K562 (cell line): ENCODE results near the gene MECP2. TPM values are rescaled to one million over a fixed set of nuclear protein-coding genes. Genes with fewer than 3 reads are reported as not detected.

ENCODE experiments used
- CEBPB ChIP-seq: fragments of 450-650 bp; IDR thresholded peaks from 2 replicates; pipeline ENCODE4 v1.6.1; 2016; ENCODE audit warnings: missing genetic modification characterization, missing compliant biosample characterization
- CHCHD3 ChIP-seq: fragments of 250-450 bp; sonication (Bioruptor Pico); IDR thresholded peaks from 2 replicates; pipeline ENCODE4 v2.1.2; 2022; ENCODE audit warnings: mild to moderate bottlenecking
- CHD4 ChIP-seq: fragments of 200-600 bp; sonication (generic); IDR thresholded peaks from 3 replicates; pipeline ENCODE4 v1.6.1; 2012; ENCODE audit warnings: low read depth, mild to moderate bottlenecking, mixed read lengths, low read length, inconsistent platforms; ENCODE audit not compliant: insufficient read depth, insufficient replicate concordance, poor library complexity, severe bottlenecking
- HSF4 ChIP-seq: fragments of 250-450 bp; sonication (Bioruptor Pico); IDR thresholded peaks from 2 replicates; pipeline ENCODE4 v2.1.2; 2022; ENCODE audit warnings: mild to moderate bottlenecking, moderate library complexity, borderline replicate concordance
- MTF1 ChIP-seq: fragments of 250-450 bp; sonication (Bioruptor Pico); IDR thresholded peaks from 2 replicates; pipeline ENCODE4 v1.9.0; 2021; ENCODE audit warnings: moderate library complexity, mild to moderate bottlenecking, inconsistent platforms, borderline replicate concordance
- ZNF584 ChIP-seq: fragments of 200-800 bp; sonication (Bioruptor generic); IDR thresholded peaks from 2 replicates; pipeline ENCODE4 v1.6.1; 2016; ENCODE audit warnings: low read depth, mild to moderate bottlenecking, missing genetic modification characterization, missing compliant biosample characterization
- ZNF75A ChIP-seq: fragments of 450-650 bp; formaldehyde crosslinking; IDR thresholded peaks from 2 replicates; pipeline ENCODE4 v1.4.0; 2020; ENCODE audit warnings: mild to moderate bottlenecking
- ZNF780A ChIP-seq: fragments of 250-450 bp; sonication (Bioruptor Pico); IDR thresholded peaks from 2 replicates; pipeline ENCODE4 v1.5.0; 2021; ENCODE audit warnings: mild to moderate bottlenecking
- polyA plus RNA-seq, 8 experiments: library from polyadenylated mRNA; depleted of rRNA in 4 of 8; stranded (reverse) in 5 of 8; unstranded in 3 of 8; fragments of >200 nt; fragmentation: Nextera tagmentation in 2 of 8; fragmentation: Illumina TruSeq in 1 of 8; extraction: Ambion mirVana in 2 of 8; extraction: Trizol in 1 of 8; gene quantifications; 2 replicates each; pipeline versions ENCODE4 v1.2.1 to v1.2.3, GENCODE V29; 2011 to 2014; ENCODE audit warnings: inconsistent platforms in 1 of 8, missing spikeins in 1 of 8
- total RNA-seq, 7 experiments: library from RNA; depleted of rRNA in 6 of 7; stranded (reverse); fragments of >200 nt in 6 of 7; fragmentation: Illumina TruSeq in 2 of 7; extraction: Trizol in 2 of 7; gene quantifications; 2 replicates each; pipeline versions ENCODE4 v1.2.1 to v1.2.3, GENCODE V29; 2011 to 2021; ENCODE audit warnings: low replicate concordance in 1 of 7
- TF ChIP-seq, protein P1 (sequence below), 2 experiments: fragments of 450-650 bp in 1 of 2; sonication (generic) in 1 of 2; formaldehyde crosslinking in 1 of 2; IDR thresholded peaks in 1 of 2; conservative IDR thresholded peaks in 1 of 2; 2 replicates each; pipeline versions ENCODE4 v1.6.1 to v1.8.1; 2016 to 2023; ENCODE audit warnings: mild to moderate bottlenecking in 2 of 2, moderate library complexity in 2 of 2, inconsistent platforms in 1 of 2, missing genetic modification reagents in 1 of 2
- TF ChIP-seq, protein P2 (sequence below): fragments of 250-450 bp; sonication (Bioruptor Pico); IDR thresholded peaks from 2 replicates; pipeline ENCODE4 v1.9.0; 2021; ENCODE audit warnings: mild to moderate bottlenecking
- TF ChIP-seq, protein P3 (sequence below): sonication (generic); formaldehyde crosslinking; IDR thresholded peaks from 2 replicates; pipeline ENCODE4 v1.8.1; 2023; ENCODE audit warnings: mild to moderate bottlenecking, missing genetic modification reagents
- TF ChIP-seq, protein P4 (sequence below): fragments of 450-650 bp; formaldehyde crosslinking; IDR thresholded peaks from 2 replicates; pipeline ENCODE4 v1.4.0; 2020; ENCODE audit warnings: mild to moderate bottlenecking, moderate library complexity
- TF ChIP-seq, protein P5 (sequence below): fragments of 450-650 bp; formaldehyde crosslinking; IDR thresholded peaks from 2 replicates; pipeline ENCODE4 v1.4.0; 2020; ENCODE audit warnings: mild to moderate bottlenecking, mixed read lengths

Gene MECP2
- total and polyA plus RNA-seq, 9 of the 15 experiments (the other 6 are each of a cell fraction or from before 2014, with no cell fraction given) = 2.1 to 50.9 (median 30.5) TPM

DNA sequence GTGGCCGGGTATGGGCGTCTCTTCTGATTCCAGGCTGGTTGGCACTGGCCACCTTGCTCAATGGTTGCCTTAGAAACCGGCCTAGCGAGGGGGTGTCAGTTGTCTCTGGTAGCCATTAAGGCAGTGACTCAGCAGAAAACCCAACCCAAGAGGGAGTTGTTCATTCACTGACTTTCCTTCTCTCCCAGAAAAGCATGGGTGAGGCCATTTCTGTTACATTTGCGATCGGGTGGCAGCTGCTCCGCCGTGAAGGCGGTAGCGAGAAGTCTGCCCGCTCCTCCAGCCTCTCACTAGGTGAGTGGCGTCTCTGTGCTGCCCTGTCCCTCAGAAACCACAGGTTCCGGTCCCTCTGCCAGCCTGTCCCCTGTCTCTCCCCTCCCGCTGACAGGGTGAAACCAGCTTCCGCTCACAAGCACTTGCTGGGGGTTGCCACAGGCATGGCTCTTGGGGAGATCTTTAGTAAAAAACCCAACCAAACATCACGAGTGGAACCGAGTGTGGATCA lies 95.2 kb downstream of the MECP2 start (continued):
- peak; percentile 64; the same call in 1 of the 2 replicates for TF ChIP-seq MTF1 (CRISPR knock-in tag)
- TF ChIP-seq, protein P1, sequence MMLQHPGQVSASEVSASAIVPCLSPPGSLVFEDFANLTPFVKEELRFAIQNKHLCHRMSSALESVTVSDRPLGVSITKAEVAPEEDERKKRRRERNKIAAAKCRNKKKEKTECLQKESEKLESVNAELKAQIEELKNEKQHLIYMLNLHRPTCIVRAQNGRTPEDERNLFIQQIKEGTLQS (IDR thresholded peaks at IDR 0.05) = no peak
- TF ChIP-seq, protein P1 (CRISPR knock-in tag; conservative IDR thresholded peaks at IDR 0.05) = no peak
- TF ChIP-seq ZNF584 (CRISPR knock-in tag) = peak; percentile 89; the same call in 1 of the 2 replicates
- TF ChIP-seq, protein P2, sequence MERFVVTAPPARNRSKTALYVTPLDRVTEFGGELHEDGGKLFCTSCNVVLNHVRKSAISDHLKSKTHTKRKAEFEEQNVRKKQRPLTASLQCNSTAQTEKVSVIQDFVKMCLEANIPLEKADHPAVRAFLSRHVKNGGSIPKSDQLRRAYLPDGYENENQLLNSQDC (CRISPR knock-in tag) = no peak
- peak; percentile 51 for TF ChIP-seq CEBPB (tag)
- TF ChIP-seq, protein P3, sequence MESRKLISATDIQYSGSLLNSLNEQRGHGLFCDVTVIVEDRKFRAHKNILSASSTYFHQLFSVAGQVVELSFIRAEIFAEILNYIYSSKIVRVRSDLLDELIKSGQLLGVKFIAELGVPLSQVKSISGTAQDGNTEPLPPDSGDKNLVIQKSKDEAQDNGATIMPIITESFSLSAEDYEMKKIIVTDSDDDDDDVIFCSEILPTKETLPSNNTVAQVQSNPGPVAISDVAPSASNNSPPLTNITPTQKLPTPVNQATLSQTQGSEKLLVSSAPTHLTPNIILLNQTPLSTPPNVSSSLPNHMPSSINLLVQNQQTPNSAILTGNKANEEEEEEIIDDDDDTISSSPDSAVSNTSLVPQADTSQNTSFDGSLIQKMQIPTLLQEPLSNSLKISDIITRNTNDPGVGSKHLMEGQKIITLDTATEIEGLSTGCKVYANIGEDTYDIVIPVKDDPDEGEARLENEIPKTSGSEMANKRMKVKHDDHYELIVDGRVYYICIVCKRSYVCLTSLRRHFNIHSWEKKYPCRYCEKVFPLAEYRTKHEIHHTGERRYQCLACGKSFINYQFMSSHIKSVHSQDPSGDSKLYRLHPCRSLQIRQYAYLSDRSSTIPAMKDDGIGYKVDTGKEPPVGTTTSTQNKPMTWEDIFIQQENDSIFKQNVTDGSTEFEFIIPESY (CRISPR knock-in tag) = no peak
- TF ChIP-seq ZNF780A (CRISPR knock-in tag) = no peak
- TF ChIP-seq CHD4 = no peak
- TF ChIP-seq, protein P4, sequence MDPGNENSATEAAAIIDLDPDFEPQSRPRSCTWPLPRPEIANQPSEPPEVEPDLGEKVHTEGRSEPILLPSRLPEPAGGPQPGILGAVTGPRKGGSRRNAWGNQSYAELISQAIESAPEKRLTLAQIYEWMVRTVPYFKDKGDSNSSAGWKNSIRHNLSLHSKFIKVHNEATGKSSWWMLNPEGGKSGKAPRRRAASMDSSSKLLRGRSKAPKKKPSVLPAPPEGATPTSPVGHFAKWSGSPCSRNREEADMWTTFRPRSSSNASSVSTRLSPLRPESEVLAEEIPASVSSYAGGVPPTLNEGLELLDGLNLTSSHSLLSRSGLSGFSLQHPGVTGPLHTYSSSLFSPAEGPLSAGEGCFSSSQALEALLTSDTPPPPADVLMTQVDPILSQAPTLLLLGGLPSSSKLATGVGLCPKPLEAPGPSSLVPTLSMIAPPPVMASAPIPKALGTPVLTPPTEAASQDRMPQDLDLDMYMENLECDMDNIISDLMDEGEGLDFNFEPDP = 0 out of 2 replicates have a peak, but pooled peaks have one; percentile 68
- TF ChIP-seq, protein P5, sequence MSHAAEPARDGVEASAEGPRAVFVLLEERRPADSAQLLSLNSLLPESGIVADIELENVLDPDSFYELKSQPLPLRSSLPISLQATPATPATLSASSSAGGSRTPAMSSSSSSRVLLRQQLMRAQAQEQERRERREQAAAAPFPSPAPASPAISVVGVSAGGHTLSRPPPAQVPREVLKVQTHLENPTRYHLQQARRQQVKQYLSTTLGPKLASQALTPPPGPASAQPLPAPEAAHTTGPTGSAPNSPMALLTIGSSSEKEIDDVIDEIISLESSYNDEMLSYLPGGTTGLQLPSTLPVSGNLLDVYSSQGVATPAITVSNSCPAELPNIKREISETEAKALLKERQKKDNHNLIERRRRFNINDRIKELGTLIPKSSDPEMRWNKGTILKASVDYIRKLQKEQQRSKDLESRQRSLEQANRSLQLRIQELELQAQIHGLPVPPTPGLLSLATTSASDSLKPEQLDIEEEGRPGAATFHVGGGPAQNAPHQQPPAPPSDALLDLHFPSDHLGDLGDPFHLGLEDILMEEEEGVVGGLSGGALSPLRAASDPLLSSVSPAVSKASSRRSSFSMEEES (CRISPR knock-in tag) = peak; percentile 27
- TF ChIP-seq CHCHD3 (CRISPR knock-in tag) = no peak
- TF ChIP-seq ZNF75A = no peak
- peak; percentile 85 for TF ChIP-seq HSF4
